Skeletal muscle satellite cell (primary cell): ENCODE measurements around the gene CACNA2D3.

Source experiments
- H3K27me3 ChIP-seq: 2 replicates; pipeline ENCODE4 v1.7.0; 2013; ENCODE audit warnings: low read length; ENCODE audit not compliant: control insufficient read depth, insufficient read depth
- H3K36me3 ChIP-seq: 2 replicates; pipeline ENCODE4 v1.7.0; 2013; ENCODE audit warnings: mild to moderate bottlenecking, control low read depth, low read length; ENCODE audit not compliant: insufficient read depth
- H3K4me1 ChIP-seq: 2 replicates; pipeline ENCODE4 v1.7.0; 2013; ENCODE audit warnings: low read length; ENCODE audit not compliant: control insufficient read depth, insufficient read depth
- H3K4me2 ChIP-seq: 2 replicates; pipeline ENCODE4 v1.7.0; 2013; ENCODE audit warnings: mild to moderate bottlenecking, low read length
- H3K4me3 ChIP-seq: 2 replicates; pipeline ENCODE4 v1.7.0; 2013; ENCODE audit warnings: low read length
- H3K9ac ChIP-seq: 2 replicates; pipeline ENCODE4 v1.7.0; 2013; ENCODE audit warnings: mild to moderate bottlenecking, low read depth, low read length, moderate library complexity
- H3K9me3 ChIP-seq: replicated peaks from 2 replicates; pipeline ENCODE4 v1.7.0; 2013; ENCODE audit warnings: mild to moderate bottlenecking, control low read depth, low read length

CACNA2D3 gene

GRCh38 chr3:54510506-54510905 lies 388.2 kb downstream of the CACNA2D3 start:
- Histone ChIP-seq H3K4me3 (no peak overlapping the region), H3K4me2 (no peak overlapping the region), H3K4me1 (no peaks in the 10 kb centered on the region), H3K36me3 (no peaks in the 10 kb centered on the region), H3K9me3 (peaks cover 3% of the 10 kb centered on the region), H3K9ac (no peak overlapping the region), H3K27me3 (no peaks in the 10 kb centered on the region)

GRCh38 chr3:54511766-54512365 lies 389.5 kb downstream of the CACNA2D3 start:
- Histone ChIP-seq H3K9ac (no peak overlapping the region), H3K36me3 (no peaks in the 10 kb centered on the region), H3K9me3 (peaks cover 3% of the 10 kb centered on the region), H3K4me3 (no peak overlapping the region), H3K4me2 (no peak overlapping the region), H3K4me1 (no peaks in the 10 kb centered on the region), H3K27me3 (no peaks in the 10 kb centered on the region)

- Histone ChIP-seq H3K4me2 (no peak overlapping the region), H3K9me3 (peaks cover 3% of the 10 kb centered on the region), H3K4me1 (no peaks in the 10 kb centered on the region), H3K36me3 (no peaks in the 10 kb centered on the region), H3K9ac (no peak overlapping the region), H3K27me3 (no peaks in the 10 kb centered on the region), H3K4me3 (no peak overlapping the region)
Measured at GRCh38 chr3:54514006-54514405, 391.7 kb downstream of the CACNA2D3 start.

DNA sequence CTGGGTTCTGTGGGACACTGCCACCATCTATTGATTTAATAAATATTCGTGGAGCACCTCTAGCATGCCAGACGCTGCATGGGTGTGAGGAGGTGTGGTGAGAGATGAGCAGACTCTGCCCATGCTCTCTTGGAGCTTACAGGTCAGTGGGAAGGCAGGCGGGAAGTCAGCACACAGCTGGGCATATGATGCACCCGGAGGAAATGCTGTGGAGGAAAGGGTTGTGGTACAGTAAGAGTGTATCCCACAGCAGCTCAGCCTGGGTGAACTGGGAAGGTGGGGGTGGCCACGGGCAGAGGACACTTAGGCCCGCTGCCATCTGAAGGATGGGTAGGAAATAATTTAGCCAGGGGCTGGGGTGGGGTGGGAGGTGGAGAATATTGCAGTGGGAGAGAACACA lies 392.1 kb downstream of the CACNA2D3 start:
- Histone ChIP-seq H3K27me3 (no peaks in the 10 kb centered on the region), H3K9ac (no peak overlapping the region), H3K4me1 (no peaks in the 10 kb centered on the region), H3K9me3 (peaks cover under 1% of the 10 kb centered on the region), H3K4me2 (no peak overlapping the region), H3K4me3 (no peak overlapping the region), H3K36me3 (no peaks in the 10 kb centered on the region)

DNA sequence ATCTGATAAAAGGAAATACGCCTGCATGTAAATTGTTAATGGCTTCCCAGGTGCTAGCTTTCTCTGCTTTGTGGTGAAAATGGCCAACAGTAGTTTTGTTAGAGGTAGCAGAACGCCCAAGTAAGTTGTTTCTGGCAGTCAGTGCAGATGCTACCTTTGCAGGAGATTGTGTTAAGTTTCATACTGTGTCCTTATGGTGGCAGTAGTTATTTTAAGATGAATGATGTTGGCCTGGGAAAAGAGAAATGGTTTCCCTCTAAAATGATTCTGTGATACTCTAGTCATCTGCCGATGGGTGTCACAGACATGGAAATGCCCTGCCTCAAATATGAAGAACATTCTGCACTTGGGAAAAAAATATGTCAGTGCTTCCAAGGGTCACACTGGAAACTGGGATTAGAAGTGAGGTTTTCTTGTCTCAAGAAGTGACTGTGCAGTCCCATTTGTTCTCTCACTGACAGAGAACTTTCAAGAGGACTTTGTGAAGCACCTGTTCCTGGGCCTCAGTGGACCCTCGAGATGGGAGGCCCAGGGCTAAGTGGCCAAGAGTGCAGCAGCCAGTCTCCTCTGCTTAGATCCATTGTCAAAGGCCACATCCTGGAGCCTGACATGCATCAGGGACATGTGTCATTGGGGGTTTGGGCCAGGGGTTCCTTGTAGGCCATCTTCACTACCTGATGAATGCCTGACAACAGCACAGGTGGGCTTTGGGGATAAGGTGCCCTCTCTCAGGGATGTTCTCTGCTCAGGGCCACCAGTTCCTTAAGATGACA lies 393.3 kb downstream of the CACNA2D3 start:
- Histone ChIP-seq H3K9me3 (no peaks in the 10 kb centered on the region), H3K36me3 (no peaks in the 10 kb centered on the region), H3K4me3 (no peak overlapping the region), H3K9ac (no peak overlapping the region), H3K27me3 (no peaks in the 10 kb centered on the region), H3K4me1 (no peaks in the 10 kb centered on the region), H3K4me2 (no peak overlapping the region)

- no peaks in the 10 kb centered on the region for H3K4me1 ChIP-seq
- no peaks in the 10 kb centered on the region for H3K36me3 ChIP-seq
- no peak overlapping the region for H3K4me3 ChIP-seq
- H3K4me2 ChIP-seq = no peak overlapping the region
- no peaks in the 10 kb centered on the region for H3K27me3 ChIP-seq
- H3K9ac ChIP-seq = no peak overlapping the region
- no peaks in the 10 kb centered on the region for H3K9me3 ChIP-seq
Measured at GRCh38 chr3:54517424-54517823, 395.1 kb downstream of the CACNA2D3 start.

- Histone ChIP-seq H3K4me2 (no peak overlapping the region), H3K36me3 (no peaks in the 10 kb centered on the region), H3K9ac (no peak overlapping the region), H3K9me3 (no peaks in the 10 kb centered on the region), H3K27me3 (no peaks in the 10 kb centered on the region), H3K4me1 (no peaks in the 10 kb centered on the region), H3K4me3 (no peak overlapping the region)
Measured at GRCh38 chr3:54518011-54518675, 395.8 kb downstream of the CACNA2D3 start.

DNA sequence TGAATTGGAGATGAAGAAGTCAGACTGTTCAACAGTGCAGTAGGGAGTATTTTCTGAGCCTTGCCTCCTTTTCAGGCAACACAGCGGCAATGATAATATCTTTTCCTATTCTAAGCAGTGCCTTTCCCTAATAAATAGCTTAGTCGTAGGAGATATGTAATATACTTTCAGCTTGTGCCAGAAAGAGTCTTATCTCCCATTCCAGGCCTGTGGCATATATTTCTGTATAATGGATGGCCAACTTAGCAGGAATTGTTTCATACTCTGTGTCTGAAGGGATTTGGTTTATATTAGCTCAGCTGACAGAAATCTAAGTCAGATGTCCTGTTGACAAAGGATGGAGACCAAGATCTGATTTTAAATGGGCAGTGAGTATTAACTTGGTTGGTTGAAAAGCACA lies 397.1 kb downstream of the CACNA2D3 start:
- Histone ChIP-seq H3K4me3 (no peak overlapping the region), H3K36me3 (no peaks in the 10 kb centered on the region), H3K4me1 (no peaks in the 10 kb centered on the region), H3K27me3 (no peaks in the 10 kb centered on the region), H3K9me3 (no peaks in the 10 kb centered on the region), H3K4me2 (no peak overlapping the region), H3K9ac (no peak overlapping the region)

- H3K36me3 ChIP-seq = no peaks in the 10 kb centered on the region
- no peak overlapping the region for H3K4me3 ChIP-seq
- H3K4me1 ChIP-seq = no peaks in the 10 kb centered on the region
Measured at GRCh38 chr3:54520060-54520459, 397.7 kb downstream of the CACNA2D3 start.

DNA sequence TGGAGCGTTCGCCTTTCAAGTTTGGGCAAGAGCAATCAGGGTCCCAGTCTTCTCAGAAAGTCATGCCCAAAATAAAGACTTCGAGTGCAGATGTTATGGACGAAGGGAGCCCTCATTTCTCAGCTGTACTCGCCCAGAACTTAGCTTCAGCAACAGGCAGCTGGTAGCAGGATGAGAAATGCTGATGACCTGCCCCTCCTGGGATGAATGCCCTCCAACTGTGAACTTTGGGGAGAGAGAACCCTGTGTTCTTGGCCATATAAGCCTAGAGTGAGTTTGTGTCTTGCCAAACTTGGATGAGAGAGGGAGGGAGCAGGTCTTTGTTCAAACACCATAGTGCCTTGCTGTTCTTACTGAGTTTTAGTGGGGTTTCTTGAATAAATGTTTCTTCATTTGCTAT lies 405.2 kb downstream of the CACNA2D3 start:
- Histone ChIP-seq H3K9ac (no peak overlapping the region), H3K4me1 (no peaks in the 10 kb centered on the region), H3K36me3 (no peaks in the 10 kb centered on the region), H3K4me3 (no peak overlapping the region), H3K4me2 (no peak overlapping the region), H3K9me3 (peaks cover 4% of the 10 kb centered on the region), H3K27me3 (no peaks in the 10 kb centered on the region)

More at GRCh38 chr3:54520060-54520459, 397.7 kb downstream of the CACNA2D3 start:
- Histone ChIP-seq H3K4me2 (no peak overlapping the region), H3K9ac (no peak overlapping the region), H3K9me3 (no peaks in the 10 kb centered on the region), H3K27me3 (no peaks in the 10 kb centered on the region)

- Histone ChIP-seq H3K9ac (no peak overlapping the region), H3K4me1 (no peaks in the 10 kb centered on the region), H3K4me2 (no peak overlapping the region), H3K9me3 (peaks cover 4% of the 10 kb centered on the region), H3K27me3 (no peaks in the 10 kb centered on the region), H3K4me3 (no peak overlapping the region), H3K36me3 (no peaks in the 10 kb centered on the region)
Measured at GRCh38 chr3:54527953-54528352, 405.6 kb downstream of the CACNA2D3 start.
